GM06990 (cell line): Measurements from ENCODE around the gene UST.

Experiments
- DNase-seq: peaks from one replicate; pipeline ENCODE4 v3.0.0-alpha.2; 2011; ENCODE audit not compliant: insufficient read length; ENCODE audit errors: extremely low read depth
- H3K27me3 ChIP-seq: replicated peaks from 2 replicates; pipeline ENCODE4 v1.6.0; 2011; ENCODE audit warnings: low read length; ENCODE audit not compliant: control insufficient read depth, insufficient read depth
- H3K36me3 ChIP-seq: 2 replicates; pipeline ENCODE4 v1.5.1; 2011; ENCODE audit warnings: low read length; ENCODE audit not compliant: control insufficient read depth, insufficient read depth
- H3K4me3 ChIP-seq: replicated peaks from 2 replicates; pipeline ENCODE4 v1.5.1; 2011; ENCODE audit warnings: low read depth, mild to moderate bottlenecking, control low read depth, low read length
- TF ChIP-seq, protein P1 (sequence below): IDR thresholded peaks from 2 replicates; pipeline ENCODE4 v1.5.1; 2011; ENCODE audit warnings: low read length, control low read depth, mild to moderate bottlenecking, inconsistent platforms; ENCODE audit not compliant: insufficient read depth, poor library complexity, severe bottlenecking

The UST gene

DNA sequence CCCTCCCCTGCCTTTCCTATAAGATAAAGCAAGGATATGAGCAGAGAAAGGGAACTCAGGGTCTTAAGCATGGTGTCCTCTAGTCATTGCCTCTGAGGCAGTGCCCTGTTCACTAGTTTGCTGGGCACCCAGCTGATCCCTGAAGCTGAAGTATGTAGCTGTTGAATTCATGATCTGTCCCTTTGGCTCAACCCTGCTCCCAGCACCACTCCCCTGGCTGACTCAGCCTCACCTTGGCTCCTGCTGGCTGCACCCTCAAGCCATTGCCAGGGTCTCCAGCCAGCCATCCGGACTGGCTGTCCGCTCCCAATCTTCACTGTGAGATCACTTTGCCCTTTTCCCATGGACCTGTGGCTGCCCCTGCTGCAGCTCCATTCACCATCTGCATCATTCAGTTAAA, 25.9 kb upstream of the UST start:
- TF ChIP-seq, protein P1, sequence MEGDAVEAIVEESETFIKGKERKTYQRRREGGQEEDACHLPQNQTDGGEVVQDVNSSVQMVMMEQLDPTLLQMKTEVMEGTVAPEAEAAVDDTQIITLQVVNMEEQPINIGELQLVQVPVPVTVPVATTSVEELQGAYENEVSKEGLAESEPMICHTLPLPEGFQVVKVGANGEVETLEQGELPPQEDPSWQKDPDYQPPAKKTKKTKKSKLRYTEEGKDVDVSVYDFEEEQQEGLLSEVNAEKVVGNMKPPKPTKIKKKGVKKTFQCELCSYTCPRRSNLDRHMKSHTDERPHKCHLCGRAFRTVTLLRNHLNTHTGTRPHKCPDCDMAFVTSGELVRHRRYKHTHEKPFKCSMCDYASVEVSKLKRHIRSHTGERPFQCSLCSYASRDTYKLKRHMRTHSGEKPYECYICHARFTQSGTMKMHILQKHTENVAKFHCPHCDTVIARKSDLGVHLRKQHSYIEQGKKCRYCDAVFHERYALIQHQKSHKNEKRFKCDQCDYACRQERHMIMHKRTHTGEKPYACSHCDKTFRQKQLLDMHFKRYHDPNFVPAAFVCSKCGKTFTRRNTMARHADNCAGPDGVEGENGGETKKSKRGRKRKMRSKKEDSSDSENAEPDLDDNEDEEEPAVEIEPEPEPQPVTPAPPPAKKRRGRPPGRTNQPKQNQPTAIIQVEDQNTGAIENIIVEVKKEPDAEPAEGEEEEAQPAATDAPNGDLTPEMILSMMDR = no peak
- Histone ChIP-seq H3K4me3 (no peak overlapping the region), H3K36me3 (no peaks in the 10 kb centered on the region), H3K27me3 (no peaks in the 10 kb centered on the region)
- DNase-seq = no peak

DNA sequence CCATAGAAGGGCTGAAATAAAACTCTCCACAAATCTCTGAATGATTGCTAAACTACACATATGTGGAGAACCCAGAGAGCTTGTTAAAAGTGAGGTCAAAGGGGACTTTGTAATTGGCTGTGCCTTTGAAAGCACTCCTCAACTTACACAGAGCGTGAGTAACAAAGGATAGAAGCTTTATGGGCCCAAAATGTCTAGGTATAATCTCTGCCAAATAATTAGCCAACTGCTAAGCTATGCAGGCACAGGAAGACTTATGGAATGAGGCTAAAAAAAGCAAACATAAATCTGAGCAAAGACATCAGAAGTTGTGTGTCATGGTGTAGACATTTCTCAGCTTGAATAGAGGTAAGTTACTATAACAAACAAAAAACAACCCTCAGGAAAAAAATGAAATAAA, 23.3 kb upstream of the UST start:
- TF ChIP-seq, protein P1 = no peak
- no peaks in the 10 kb centered on the region for H3K36me3 ChIP-seq
- H3K27me3 ChIP-seq = no peaks in the 10 kb centered on the region
- no peak overlapping the region for H3K4me3 ChIP-seq
- DNase-seq = no peak

- Histone ChIP-seq H3K4me3 (no peak overlapping the region), H3K36me3 (no peaks in the 10 kb centered on the region), H3K27me3 (no peaks in the 10 kb centered on the region)
- no peak for DNase-seq
- TF ChIP-seq, protein P1 = no peak
These were observed 22.4 kb upstream of the UST start for GRCh38 chr6:148724428-148724827.

DNA sequence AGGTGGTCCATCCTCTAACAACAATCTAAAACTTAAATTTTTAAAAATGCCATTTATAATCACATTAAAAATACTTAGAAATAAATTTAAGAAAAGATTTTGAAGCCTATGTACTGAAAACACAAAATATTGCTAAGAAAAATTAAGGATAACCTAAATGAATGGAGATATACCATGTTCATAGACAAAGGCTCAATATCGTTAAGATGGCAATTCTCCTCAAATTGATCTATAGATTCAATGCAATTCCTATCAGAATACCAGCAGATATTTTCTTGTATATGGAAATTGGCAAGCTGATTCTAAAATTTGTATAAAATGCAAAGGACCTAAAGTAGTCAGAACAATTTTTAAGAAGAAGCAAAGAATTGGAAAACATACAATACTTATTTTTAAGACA, 19.7 kb upstream of the UST start:
- no peak for DNase-seq
- Histone ChIP-seq H3K4me3 (no peak overlapping the region), H3K36me3 (no peaks in the 10 kb centered on the region), H3K27me3 (no peaks in the 10 kb centered on the region)
- TF ChIP-seq, protein P1 = no peak

- H3K4me3 ChIP-seq = no peak overlapping the region
- no peak for DNase-seq
- TF ChIP-seq, protein P1 = no peak
- H3K36me3 ChIP-seq = no peaks in the 10 kb centered on the region
- no peaks in the 10 kb centered on the region; the same call in none of the 2 replicates for H3K27me3 ChIP-seq
These were observed 10.8 kb upstream of the UST start for GRCh38 chr6:148735989-148736388.

DNA sequence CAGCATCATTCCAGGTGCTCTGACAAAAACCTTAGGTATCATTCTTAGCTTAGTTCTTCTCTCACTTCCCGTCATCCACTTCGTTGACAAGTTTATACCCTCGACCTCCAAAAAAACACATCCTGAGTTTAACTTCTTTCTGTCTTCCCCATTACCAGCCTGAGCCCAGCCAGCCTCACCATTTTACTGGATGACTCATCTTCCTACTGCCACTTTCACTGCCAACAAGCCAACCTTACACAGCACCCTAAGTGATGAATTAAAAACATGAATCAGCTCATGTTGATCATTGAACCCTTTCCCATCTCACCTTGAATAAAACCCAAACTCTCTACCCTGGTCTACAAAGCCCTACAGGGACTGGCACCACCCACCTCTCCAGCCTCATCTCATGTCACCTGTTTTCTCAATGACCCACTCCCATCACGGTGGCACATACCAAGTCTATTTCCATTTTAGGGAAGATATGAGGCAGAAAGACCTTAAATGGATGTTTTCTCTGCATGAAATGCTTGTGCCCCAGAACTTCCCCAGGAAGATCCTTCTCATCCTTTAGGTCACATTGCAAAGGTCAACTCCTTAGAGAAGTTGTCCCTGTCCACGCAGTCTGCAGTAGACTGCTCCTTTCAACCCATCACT, 9.9 kb upstream of the UST start:
- H3K36me3 ChIP-seq = no peaks in the 10 kb centered on the region
- DNase-seq = no peak
- no peak overlapping the region for H3K4me3 ChIP-seq
- no peaks in the 10 kb centered on the region; the same call in none of the 2 replicates for H3K27me3 ChIP-seq
- TF ChIP-seq, protein P1 = no peak
